T-helper 9 cell (primary cell): ENCODE data around the gene MLN.

Experiments
- DNase-seq: peaks from one replicate; pipeline ENCODE4 v3.0.0-alpha.2; 2020

Gene MLN

DNA sequence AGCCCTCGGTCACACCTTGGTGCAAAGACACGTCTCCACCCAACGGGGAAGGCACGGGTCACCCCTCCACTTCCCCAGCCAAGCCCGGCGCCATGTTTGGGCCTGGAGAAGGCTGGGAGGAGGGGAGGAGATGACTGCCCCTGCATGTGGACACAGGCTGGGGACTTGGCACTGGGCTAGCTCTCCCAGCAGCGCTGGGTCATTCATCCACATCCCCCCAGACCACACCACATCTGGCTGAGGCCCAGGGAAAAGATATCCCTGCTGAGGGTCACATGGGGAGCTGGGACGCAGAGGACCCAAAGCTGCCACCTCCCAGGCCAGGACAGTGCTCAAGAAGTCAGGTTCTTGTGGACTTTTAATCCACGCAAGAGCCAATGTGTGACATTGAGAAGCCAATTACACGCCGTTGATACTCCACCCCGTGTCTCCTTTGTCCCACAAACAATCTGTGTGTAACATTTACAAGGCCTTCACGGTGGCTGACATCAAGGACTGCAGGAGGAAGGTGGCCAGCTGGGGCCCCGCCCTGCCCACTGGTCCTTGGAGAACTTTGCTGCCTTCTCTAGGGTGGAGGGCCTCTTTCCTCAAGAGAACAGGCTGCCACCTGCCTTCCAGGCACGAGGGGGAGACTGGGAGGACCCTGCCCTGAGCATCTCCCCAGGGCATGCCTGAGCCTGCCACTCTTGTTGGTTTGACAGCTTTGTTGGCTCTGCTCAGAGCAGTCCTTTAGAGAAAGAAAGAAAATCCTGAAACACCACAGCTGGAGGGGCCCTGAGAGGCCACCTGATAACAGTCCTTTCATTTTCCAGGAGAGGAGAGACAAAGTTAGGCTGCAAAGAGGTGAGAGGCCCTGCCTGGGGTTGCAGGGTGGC, 51.8 kb downstream of the MLN start:
- no peak for DNase-seq

DNA sequence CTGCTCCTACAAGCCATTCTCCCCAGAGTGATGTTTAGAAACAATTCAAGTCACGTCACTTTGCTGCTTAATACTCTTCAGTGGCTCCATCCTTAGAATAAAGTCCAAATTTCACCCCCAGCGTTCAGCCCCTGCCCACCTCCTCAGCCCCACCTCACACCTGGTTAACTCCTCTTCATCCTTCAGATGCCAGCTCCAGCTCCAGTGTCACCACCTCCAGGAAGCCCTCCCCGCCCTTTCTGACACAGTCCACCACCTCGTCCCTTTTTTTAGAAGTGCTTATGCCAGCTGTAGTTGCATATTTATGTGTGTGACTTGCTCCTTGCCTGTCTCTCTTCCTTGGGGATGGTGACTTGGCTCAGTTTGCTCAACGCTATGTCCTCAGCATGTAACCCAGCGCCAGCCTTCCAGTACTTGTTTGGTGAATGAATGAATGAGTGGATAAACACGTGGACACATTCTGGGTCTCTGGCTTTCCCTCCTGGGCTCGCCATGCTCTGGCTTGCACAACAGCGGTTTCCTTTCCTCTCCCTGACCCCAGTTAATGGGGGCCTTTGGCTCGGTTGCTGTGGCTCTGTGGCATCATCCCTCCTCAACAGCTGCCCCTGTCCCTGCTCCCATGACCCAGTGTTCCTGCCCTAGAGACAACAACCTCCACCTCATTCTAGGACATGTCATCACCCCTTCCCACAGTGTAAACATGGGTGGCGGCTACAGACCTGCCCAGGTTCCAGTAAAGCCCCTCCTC, 53.4 kb downstream of the MLN start:
- no peak for DNase-seq

DNA sequence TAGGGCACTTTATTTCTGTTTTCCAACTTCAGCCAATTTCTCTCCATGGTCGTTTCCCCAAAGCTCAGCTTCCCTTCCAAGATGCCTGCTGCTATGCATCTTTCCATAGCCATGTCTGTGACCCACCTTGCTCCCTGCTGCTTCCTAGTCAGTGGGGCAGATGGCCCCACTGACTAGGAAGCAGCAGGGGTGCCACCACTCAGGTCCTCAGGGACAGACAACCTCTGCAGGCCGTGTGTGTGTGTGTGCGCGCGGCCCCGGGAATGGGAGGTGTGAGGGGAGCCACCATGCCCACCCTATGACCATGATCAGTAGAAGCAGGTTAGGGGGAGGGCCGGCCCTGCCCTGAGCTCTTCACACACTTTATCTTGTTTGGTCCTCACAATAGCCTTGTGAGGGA, 54.4 kb downstream of the MLN start:
- no peak for DNase-seq

DNA sequence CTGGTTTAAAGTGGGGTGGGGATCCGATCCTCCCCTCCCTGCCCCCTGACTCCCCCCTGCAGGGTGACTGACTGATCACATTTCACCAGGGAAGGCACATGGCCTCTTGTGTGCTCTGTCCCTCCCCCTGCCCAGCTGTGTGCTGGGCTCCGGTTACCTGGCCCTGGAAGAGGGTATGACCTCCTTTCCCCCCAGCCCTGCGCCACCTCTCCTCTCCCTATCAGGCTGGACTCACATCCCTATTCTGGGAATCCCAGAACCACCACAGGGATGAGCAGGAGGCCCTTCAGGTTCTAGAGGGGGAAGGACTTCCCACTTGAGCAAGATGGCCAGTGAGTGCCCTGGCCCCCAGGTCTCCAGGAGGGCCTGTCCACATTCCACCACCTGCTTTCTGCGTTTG, 55.0 kb downstream of the MLN start:
- no peak for DNase-seq

DNA sequence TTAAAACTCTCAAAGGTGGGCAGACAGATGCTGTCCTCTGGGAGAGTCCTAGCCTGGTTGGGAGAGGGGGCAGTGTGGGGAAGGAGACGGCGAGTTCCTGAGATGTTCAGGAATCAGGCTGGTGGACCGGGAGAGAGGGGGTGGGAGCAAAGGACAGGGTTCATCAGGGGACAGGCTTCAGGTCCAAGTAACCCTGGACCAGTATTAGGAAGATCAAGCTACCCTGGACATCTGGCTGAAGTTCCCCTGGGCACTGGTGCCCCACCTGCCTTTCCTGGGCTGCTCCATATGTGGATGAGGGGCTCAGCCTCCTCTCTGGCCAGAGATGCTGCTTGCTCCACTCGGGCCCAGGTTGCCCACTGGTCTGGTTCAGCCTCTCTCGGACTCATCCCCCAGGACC, 56.0 kb downstream of the MLN start:
- no peak for DNase-seq

DNA sequence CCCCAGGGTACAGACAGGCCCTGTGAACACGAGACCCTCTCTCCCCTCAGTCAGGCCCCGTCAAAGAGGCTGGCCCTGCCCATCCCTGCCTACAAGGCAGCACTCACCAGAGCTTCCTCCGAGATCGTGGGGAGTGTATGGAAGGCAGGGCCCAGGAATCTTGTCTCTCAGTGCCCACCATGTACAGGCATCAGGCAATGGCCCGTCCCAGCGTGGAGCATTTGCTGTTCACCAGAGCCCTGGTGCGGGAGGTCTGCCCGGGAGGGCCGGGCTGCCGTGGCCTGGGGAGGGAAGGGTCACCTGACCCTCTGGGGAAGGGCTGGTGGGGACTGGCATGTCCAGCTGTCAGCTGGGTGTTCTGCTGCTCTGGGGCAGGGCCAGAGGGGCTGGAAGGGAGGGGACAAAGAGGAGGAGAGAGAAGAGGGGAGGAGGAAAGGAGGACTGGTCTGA, 57.1 kb downstream of the MLN start, which contains the start of gene IP6K3:
Gene IP6K3, minus strand, starts transcription at position 255 of the 450 bp plus-strand sequence. CDS start 11,429 bp downstream, outside the sequence.
- no peak for DNase-seq

DNA sequence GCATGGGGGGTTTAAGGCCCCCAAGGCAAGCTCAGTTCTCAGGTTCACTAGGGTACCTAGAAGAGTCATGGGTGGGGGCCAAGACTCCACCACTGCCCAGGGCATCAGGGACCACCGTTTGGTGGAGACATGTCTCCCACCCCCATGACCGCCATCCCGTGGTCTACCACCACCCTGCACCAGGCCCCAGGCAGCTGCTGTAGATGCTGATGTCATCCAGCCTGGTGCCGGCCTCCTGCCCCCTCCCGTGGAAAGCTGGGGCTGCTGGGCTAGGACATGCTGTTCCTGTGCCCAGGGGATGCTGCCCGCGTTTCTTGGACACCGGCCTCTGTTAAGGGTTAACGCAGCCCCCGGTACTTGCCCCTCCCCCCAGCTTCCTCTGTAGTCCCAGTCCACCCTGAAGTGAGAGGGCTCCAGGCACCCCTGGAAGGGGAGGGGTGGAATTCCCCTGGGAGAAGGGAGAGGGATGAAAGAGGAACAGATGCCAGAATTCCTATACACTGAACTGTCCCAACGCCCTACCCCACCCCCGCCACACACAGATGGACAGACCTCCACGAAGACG, 57.7 kb downstream of the MLN start:
- DNase-seq = no peak

DNA sequence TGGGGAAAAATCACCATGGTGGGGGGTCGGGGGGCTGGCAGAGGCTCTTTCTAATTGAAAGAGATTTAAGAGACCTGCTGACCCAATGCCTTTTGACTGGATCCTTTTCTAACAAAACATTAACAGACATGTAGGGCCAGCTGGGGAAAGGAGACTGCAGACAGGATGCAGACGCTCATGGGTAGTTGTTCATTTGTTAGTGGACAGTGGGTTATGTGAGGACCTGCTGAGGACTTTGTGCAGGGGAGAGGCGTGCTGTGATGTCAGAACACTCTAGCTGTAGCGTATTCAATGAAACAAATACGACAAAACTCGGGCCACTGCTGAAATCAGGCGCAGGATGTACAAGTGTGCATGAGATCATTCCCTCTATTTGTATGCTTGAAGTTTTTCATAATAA, 58.3 kb downstream of the MLN start:
- DNase-seq = no peak

DNA sequence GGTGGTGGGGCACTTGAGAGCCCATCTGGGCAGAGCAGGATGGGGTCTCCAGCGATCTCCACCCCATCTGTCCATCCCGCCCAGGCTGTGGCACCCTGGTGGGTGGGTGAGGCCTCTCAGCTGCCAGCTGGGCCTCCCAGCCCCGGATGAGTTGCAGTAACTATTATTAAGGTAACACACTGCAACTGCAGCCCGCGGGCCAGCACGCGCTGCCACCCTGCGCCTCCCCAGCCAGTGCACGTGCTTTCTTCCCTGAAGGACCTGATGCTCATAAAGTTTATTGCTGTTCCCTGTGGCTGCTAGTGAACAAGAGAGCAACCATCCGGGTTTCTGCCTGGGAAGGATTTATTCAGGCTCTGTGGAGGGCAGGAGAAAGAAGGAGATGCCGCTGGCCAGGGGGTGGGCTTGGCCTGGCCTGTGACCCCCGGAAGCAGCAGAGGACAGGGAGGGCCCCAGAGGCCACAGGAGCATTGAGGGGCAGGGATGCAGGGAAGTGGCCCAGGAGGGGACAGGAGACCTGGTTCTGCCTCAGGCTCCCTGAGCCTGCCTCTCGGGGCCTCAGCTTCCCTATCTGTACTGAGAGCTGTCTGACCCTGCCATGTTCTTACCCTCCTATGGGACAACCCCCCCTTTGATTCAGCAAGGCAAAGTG, 58.8 kb downstream of the MLN start:
- DNase-seq = no peak
